GM13977 (cell line): ENCODE data around the gene PCSK1.

Experiments used
- DNase-seq: peaks from one replicate; pipeline ENCODE4 v3.0.0; 2012; ENCODE audit warnings: low spot score
- CTCF ChIP-seq: IDR thresholded peaks from 2 replicates; pipeline ENCODE4 v1.5.1; 2012; ENCODE audit warnings: mild to moderate bottlenecking, control low read depth; ENCODE audit not compliant: insufficient read depth; ENCODE audit errors: extremely low read depth, missing control alignments
- in situ Hi-C: fragments of 300-500 bp; cut with MboI; formaldehyde crosslinking; loops from one replicate; pipeline ENCODE4 v1.12.0; 2022; ENCODE audit warnings: low sequenced_read_pairs, low pct_unique_long_range_greater_than_20kb, mixed read lengths, inconsistent platforms; ENCODE audit not compliant: unreplicated experiment

The PCSK1 gene

GRCh38 chr5:96431376-96432187, 1.5 kb downstream of the PCSK1 start:
- no peak for TF ChIP-seq CTCF
- DNase-seq: no peak
- in situ Hi-C loops: loop anchor here (10.0 to 25.0 kb wide), 2 partner anchors 87 to 569 kb away; no protein-coding TSS in a partner anchor

GRCh38 chr5:96427824-96428223, 5.2 kb downstream of the PCSK1 start:
- in situ Hi-C loops: loop anchor here (25.0 kb wide), 1 partner anchor 566 kb away; no protein-coding TSS in a partner anchor
- TF ChIP-seq CTCF: no peak
- DNase-seq: no peak

GRCh38 chr5:96426831-96427230, 6.2 kb downstream of the PCSK1 start:
- DNase-seq: no peak
- TF ChIP-seq CTCF: no peak
- in situ Hi-C loops: loop anchor here (25.0 kb wide), 1 partner anchor 565 kb away; no protein-coding TSS in a partner anchor

GRCh38 chr5:96425443-96425842, 7.6 kb downstream of the PCSK1 start:
- no peak for DNase-seq
- TF ChIP-seq CTCF: no peak
- in situ Hi-C loops: loop anchor here (25.0 kb wide), 1 partner anchor 563 kb away; no protein-coding TSS in a partner anchor

- no peak for TF ChIP-seq CTCF
Observed at GRCh38 chr5:96415897-96416296, 17.2 kb downstream of the PCSK1 start.

GRCh38 chr5:96412868-96413449, 20.1 kb downstream of the PCSK1 start:
- TF ChIP-seq CTCF: no peak
- no peak for DNase-seq
- in situ Hi-C loops: no loop called here

More at GRCh38 chr5:96415897-96416296, 17.2 kb downstream of the PCSK1 start:
- DNase-seq: no peak
- in situ Hi-C loops: no loop called here
